Brain microvascular endothelial cell (primary cell): ENCODE data around the gene SCAF1.

ENCODE experiments used
- DNase-seq: peaks from one replicate; pipeline ENCODE4 v3.0.0-alpha.2; 2020
- H3K27ac ChIP-seq: fragments of 250-450 bp; sonication (Bioruptor Pico); 2 replicates; pipeline ENCODE4 v1.5.1; 2020; ENCODE audit warnings: mild to moderate bottlenecking, moderate library complexity
- H3K27me3 ChIP-seq: fragments of 250-450 bp; sonication (Bioruptor Pico); replicated peaks from 2 replicates; pipeline ENCODE4 v1.5.1; 2020; ENCODE audit warnings: mild to moderate bottlenecking
- H3K36me3 ChIP-seq: fragments of 250-450 bp; sonication (Bioruptor Pico); replicated peaks from 2 replicates; pipeline ENCODE4 v1.5.1; 2020; ENCODE audit warnings: mild to moderate bottlenecking
- H3K4me3 ChIP-seq: 2 replicates; pipeline ENCODE4 v1.5.1; 2011; ENCODE audit warnings: low read depth, mild to moderate bottlenecking, control low read depth, low read length, moderate library complexity
- CTCF ChIP-seq: IDR thresholded peaks from 2 replicates; pipeline ENCODE4 v1.5.1; 2011; ENCODE audit warnings: low read depth, mild to moderate bottlenecking, moderate library complexity, low read length, control low read depth, inconsistent platforms; ENCODE audit errors: missing control alignments
- in situ Hi-C: cut with HindIII; loops from 2 replicates; pipeline ENCODE4 v1.10.0; 2017; ENCODE audit warnings: low sequenced_read_pairs, low pct_ligation_motif_present

The SCAF1 gene

GRCh38 chr19:49645995-49646394 lies 4.0 kb downstream of the SCAF1 start:
- H3K36me3 ChIP-seq: peaks cover 37% of the 10 kb centered on the region
- in situ Hi-C loops: no loop called here
- TF ChIP-seq CTCF: no peak
- H3K27me3 ChIP-seq: no peaks in the 10 kb centered on the region
- H3K4me3 ChIP-seq: no peak overlapping the region
- DNase-seq: no peak
- H3K27ac ChIP-seq: no peak overlapping the region

- peaks cover 43% of the 10 kb centered on the region for H3K36me3 ChIP-seq
- H3K27ac ChIP-seq: no peak overlapping the region
- no peak overlapping the region for H3K4me3 ChIP-seq
- in situ Hi-C loops: no loop called here
- TF ChIP-seq CTCF: no peak
- DNase-seq: no peak
- no peaks in the 10 kb centered on the region for H3K27me3 ChIP-seq
These were observed 4.6 kb downstream of the SCAF1 start for GRCh38 chr19:49646586-49646985.

DNA sequence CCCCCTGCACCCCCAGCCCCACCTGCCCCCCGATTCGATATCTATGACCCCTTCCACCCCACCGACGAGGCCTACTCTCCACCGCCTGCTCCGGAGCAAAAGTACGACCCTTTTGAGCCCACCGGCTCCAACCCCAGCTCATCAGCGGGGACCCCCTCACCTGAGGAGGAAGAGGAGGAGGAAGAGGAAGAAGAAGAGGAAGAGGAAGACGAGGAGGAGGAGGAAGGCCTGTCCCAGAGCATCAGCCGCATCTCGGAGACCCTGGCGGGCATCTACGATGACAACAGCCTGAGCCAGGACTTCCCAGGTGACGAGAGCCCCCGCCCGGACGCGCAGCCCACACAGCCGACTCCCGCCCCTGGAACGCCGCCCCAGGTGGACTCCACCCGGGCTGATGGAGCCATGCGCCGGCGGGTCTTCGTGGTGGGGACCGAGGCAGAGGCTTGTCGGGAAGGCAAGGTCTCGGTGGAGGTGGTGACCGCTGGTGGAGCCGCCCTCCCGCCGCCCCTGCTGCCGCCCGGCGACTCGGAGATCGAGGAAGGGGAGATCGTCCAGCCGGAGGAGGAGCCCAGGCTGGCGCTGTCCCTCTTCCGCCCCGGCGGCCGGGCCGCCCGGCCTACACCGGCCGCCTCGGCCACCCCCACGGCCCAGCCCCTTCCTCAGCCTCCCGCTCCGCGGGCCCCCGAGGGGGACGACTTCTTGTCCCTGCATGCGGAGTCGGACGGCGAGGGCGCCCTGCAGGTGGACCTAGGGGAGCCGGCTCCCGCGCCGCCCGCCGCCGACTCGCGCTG lies 9.2 kb downstream of the SCAF1 start:
- Histone ChIP-seq H3K27ac (no peak overlapping the region), H3K36me3 (peaks cover 78% of the 10 kb centered on the region), H3K4me3 (no peak overlapping the region), H3K27me3 (no peaks in the 10 kb centered on the region)
- in situ Hi-C loops: no loop called here
- DNase-seq: no peak
- no peak for TF ChIP-seq CTCF

GRCh38 chr19:49651820-49652550 lies 10.0 kb downstream of the SCAF1 start:
- peaks cover 78% of the 10 kb centered on the region for H3K36me3 ChIP-seq
- no peak overlapping the region for H3K27ac ChIP-seq
- no peaks in the 10 kb centered on the region for H3K27me3 ChIP-seq
- DNase-seq: no peak
- no peak overlapping the region for H3K4me3 ChIP-seq
- TF ChIP-seq CTCF: no peak
- in situ Hi-C loops: no loop called here

- TF ChIP-seq CTCF: no peak
- Histone ChIP-seq H3K27ac (no peak overlapping the region), H3K27me3 (no peaks in the 10 kb centered on the region), H3K36me3 (peaks cover 76% of the 10 kb centered on the region), H3K4me3 (no peak overlapping the region)
- no peak for DNase-seq
- in situ Hi-C loops: no loop called here
These were observed 10.8 kb downstream of the SCAF1 start for GRCh38 chr19:49652551-49653465.
